Measurements from ENCODE around the gene SELPLG.

SELPLG gene, protein sequence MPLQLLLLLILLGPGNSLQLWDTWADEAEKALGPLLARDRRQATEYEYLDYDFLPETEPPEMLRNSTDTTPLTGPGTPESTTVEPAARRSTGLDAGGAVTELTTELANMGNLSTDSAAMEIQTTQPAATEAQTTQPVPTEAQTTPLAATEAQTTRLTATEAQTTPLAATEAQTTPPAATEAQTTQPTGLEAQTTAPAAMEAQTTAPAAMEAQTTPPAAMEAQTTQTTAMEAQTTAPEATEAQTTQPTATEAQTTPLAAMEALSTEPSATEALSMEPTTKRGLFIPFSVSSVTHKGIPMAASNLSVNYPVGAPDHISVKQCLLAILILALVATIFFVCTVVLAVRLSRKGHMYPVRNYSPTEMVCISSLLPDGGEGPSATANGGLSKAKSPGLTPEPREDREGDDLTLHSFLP

GRCh38 chr12:108633534-108634248 lies at the start of gene SELPLG:
Gene SELPLG, minus strand, starts transcription at chr12:108633894. Its CDS starts 9,587 bp downstream, at chr12:108624307.
- no peak within 1 kb of the TSS for H3K4me3 ChIP-seq (ENCODE audit: low read length)
- no peaks in the 10 kb centered on the region for H3K9me3 ChIP-seq (ENCODE audit: low read length)
- H3K36me3 ChIP-seq (ENCODE audit: insufficient read depth, low read length): no peaks in the 10 kb centered on the region
- no peak within 1 kb of the TSS for H2AFZ ChIP-seq (ENCODE audit: low read depth, low read length)
- no peaks in the 10 kb centered on the region for H3K27me3 ChIP-seq (ENCODE audit: insufficient read depth, low read length)
- peaks cover 48% of the 10 kb centered on the region for H3K4me1 ChIP-seq (ENCODE audit: insufficient read depth, low read length)

- H3K4me3 ChIP-seq (ENCODE audit: low read length): no peak overlapping the region
- no peak overlapping the region for H2AFZ ChIP-seq (ENCODE audit: low read depth, low read length)
Observed at GRCh38 chr12:108681317-108681716, 47.6 kb upstream of the SELPLG start.

GRCh38 chr12:108679106-108679681 lies 45.5 kb upstream of the SELPLG start:
- Histone ChIP-seq H2AFZ (ENCODE audit: low read depth, low read length) (no peak overlapping the region), H3K36me3 (ENCODE audit: insufficient read depth, low read length) (peaks cover 29% of the 10 kb centered on the region), H3K27me3 (ENCODE audit: insufficient read depth, low read length) (no peaks in the 10 kb centered on the region), H3K4me3 (ENCODE audit: low read length) (no peak overlapping the region), H3K9me3 (ENCODE audit: low read length) (no peaks in the 10 kb centered on the region), H3K4me1 (ENCODE audit: insufficient read depth, low read length) (peaks cover under 1% of the 10 kb centered on the region)

More at GRCh38 chr12:108681317-108681716, 47.6 kb upstream of the SELPLG start:
- no peaks in the 10 kb centered on the region for H3K9me3 ChIP-seq (ENCODE audit: low read length)
- peaks cover 16% of the 10 kb centered on the region for H3K36me3 ChIP-seq (ENCODE audit: insufficient read depth, low read length)
- peaks cover 21% of the 10 kb centered on the region for H3K4me1 ChIP-seq (ENCODE audit: insufficient read depth, low read length)
- H3K27me3 ChIP-seq (ENCODE audit: insufficient read depth, low read length): no peaks in the 10 kb centered on the region

DNA sequence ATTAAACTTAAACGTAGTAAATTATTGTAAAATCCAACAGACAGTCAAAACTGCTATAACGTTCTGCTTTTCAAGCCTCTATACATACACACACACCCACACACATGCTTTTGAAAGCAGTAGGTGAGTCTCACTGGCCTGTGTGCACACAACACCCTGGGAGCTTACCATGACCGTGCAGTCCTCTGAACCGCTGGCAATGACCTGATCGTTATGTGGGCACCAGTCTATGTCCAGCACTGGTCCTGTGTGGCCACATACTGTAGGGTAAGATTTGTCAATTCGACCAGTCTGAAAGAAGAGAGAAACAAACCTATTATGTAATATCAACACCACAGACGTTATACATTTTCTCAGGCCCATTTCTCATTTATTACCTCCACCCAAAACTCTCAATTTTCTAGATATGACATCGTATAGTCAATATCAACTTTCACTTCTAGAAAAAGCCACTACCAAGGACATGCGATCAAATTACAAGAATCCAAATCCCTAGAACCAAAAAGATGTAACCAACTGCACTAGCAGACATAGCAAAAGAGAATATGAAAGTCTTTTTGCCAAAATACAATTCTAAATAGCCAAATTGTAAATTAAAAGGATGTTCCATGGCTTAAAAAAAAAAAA lies 44.5 kb upstream of the SELPLG start:
- no peaks in the 10 kb centered on the region for H3K4me1 ChIP-seq (ENCODE audit: insufficient read depth, low read length)
- H3K27me3 ChIP-seq (ENCODE audit: insufficient read depth, low read length): no peaks in the 10 kb centered on the region
- no peak overlapping the region for H2AFZ ChIP-seq (ENCODE audit: low read depth, low read length)
- no peaks in the 10 kb centered on the region for H3K9me3 ChIP-seq (ENCODE audit: low read length)
- peaks cover 36% of the 10 kb centered on the region for H3K36me3 ChIP-seq (ENCODE audit: insufficient read depth, low read length)
- no peak overlapping the region for H3K4me3 ChIP-seq (ENCODE audit: low read length)

GRCh38 chr12:108677381-108677780 lies 43.7 kb upstream of the SELPLG start:
- Histone ChIP-seq H2AFZ (ENCODE audit: low read depth, low read length) (no peak overlapping the region), H3K36me3 (ENCODE audit: insufficient read depth, low read length) (peaks cover 39% of the 10 kb centered on the region), H3K9me3 (ENCODE audit: low read length) (no peaks in the 10 kb centered on the region), H3K4me1 (ENCODE audit: insufficient read depth, low read length) (no peaks in the 10 kb centered on the region), H3K27me3 (ENCODE audit: insufficient read depth, low read length) (no peaks in the 10 kb centered on the region), H3K4me3 (ENCODE audit: low read length) (no peak overlapping the region)

- Histone ChIP-seq H3K36me3 (ENCODE audit: insufficient read depth, low read length) (peaks cover 44% of the 10 kb centered on the region), H3K9me3 (ENCODE audit: low read length) (no peaks in the 10 kb centered on the region), H3K4me3 (ENCODE audit: low read length) (no peak overlapping the region), H3K4me1 (ENCODE audit: insufficient read depth, low read length) (no peaks in the 10 kb centered on the region), H2AFZ (ENCODE audit: low read depth, low read length) (no peak overlapping the region), H3K27me3 (ENCODE audit: insufficient read depth, low read length) (no peaks in the 10 kb centered on the region)
Observed at GRCh38 chr12:108676707-108677106, 43.0 kb upstream of the SELPLG start.

- Histone ChIP-seq H2AFZ (ENCODE audit: low read depth, low read length) (no peak overlapping the region), H3K27me3 (ENCODE audit: insufficient read depth, low read length) (no peaks in the 10 kb centered on the region), H3K36me3 (ENCODE audit: insufficient read depth, low read length) (peaks cover 44% of the 10 kb centered on the region), H3K4me1 (ENCODE audit: insufficient read depth, low read length) (no peaks in the 10 kb centered on the region), H3K9me3 (ENCODE audit: low read length) (no peaks in the 10 kb centered on the region), H3K4me3 (ENCODE audit: low read length) (no peak overlapping the region)
Observed at GRCh38 chr12:108675792-108676191, 42.1 kb upstream of the SELPLG start.

DNA sequence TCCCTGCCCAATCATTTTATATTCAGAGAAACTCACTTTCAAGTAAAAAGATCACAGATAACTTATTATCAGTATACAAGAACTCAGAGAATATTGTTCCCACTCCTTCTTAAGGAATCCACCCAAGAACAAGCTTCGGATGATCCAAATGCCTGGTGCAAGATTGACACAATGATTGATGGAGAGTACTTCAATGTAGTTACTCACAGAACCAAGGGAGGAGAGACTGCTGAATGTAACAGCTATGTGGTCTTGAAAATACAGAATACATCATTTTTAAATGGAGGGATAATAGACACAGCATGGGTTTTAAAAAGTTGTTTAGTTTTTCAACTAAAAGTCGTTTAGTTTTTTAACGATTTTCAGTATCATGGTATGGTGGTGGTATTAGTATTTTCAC lies 38.4 kb upstream of the SELPLG start:
- H3K9me3 ChIP-seq (ENCODE audit: low read length): no peaks in the 10 kb centered on the region
- H3K27me3 ChIP-seq (ENCODE audit: insufficient read depth, low read length): no peaks in the 10 kb centered on the region
- no peak overlapping the region for H2AFZ ChIP-seq (ENCODE audit: low read depth, low read length)
- peaks cover 4% of the 10 kb centered on the region for H3K4me1 ChIP-seq (ENCODE audit: insufficient read depth, low read length)
- no peak overlapping the region for H3K4me3 ChIP-seq (ENCODE audit: low read length)
- peaks cover 31% of the 10 kb centered on the region for H3K36me3 ChIP-seq (ENCODE audit: insufficient read depth, low read length)

DNA sequence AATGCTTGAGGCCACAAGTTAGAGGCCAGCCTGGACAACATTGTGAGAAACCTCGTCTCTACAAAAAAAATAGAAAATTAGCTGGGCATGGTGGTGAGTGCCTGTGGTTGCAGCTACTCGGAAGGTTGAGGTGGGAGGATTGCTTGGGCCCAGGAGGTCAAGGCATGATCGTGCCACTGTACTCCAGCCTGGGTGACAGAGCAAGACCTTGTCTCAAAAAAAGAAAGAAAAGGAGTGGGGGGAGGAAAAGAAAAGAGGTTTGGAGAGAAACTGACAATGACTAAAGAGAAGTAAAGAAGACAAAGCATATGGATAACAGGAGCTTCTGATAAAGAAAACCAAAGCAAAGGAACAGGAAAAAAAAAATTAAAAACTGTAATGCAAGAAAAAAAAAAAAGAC lies 37.4 kb upstream of the SELPLG start:
- H3K36me3 ChIP-seq (ENCODE audit: insufficient read depth, low read length): peaks cover 27% of the 10 kb centered on the region
- H3K27me3 ChIP-seq (ENCODE audit: insufficient read depth, low read length): no peaks in the 10 kb centered on the region
- H3K4me3 ChIP-seq (ENCODE audit: low read length): no peak overlapping the region
- no peaks in the 10 kb centered on the region for H3K9me3 ChIP-seq (ENCODE audit: low read length)
- peaks cover 9% of the 10 kb centered on the region for H3K4me1 ChIP-seq (ENCODE audit: insufficient read depth, low read length)
- no peak overlapping the region for H2AFZ ChIP-seq (ENCODE audit: low read depth, low read length)

DNA sequence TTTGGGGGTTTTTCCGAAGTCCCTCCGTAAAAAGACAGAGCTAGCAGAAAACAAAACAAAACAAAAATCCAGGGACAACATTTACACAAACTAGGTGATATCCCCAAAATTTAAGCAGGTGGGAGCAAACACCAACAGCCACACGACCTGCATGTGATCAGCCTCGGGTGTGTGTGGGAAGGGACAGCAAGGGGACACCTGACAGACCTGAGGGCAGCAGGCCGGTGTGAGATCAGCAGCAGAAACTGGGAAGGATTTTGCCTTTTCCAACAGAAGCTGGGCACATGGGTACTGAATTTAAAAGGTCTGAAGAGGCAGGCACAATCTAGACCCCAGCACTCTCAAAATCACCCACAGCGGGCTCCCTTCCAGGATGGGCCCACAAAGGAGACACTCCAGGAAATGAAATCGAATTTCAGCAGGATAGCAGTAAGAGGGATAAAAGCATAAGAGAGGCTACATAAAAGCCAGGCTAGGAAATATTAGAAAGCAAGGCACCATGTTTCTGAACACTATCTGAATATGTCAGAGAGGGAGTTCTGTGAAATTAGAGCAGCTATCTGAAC lies 36.5 kb upstream of the SELPLG start:
- Histone ChIP-seq H3K4me3 (ENCODE audit: low read length) (no peak overlapping the region), H3K4me1 (ENCODE audit: insufficient read depth, low read length) (peaks cover 17% of the 10 kb centered on the region), H2AFZ (ENCODE audit: low read depth, low read length) (no peak overlapping the region), H3K27me3 (ENCODE audit: insufficient read depth, low read length) (no peaks in the 10 kb centered on the region), H3K9me3 (ENCODE audit: low read length) (no peaks in the 10 kb centered on the region), H3K36me3 (ENCODE audit: insufficient read depth, low read length) (peaks cover 20% of the 10 kb centered on the region)

- H2AFZ ChIP-seq (ENCODE audit: low read depth, low read length): no peak overlapping the region
- H3K27me3 ChIP-seq (ENCODE audit: insufficient read depth, low read length): no peaks in the 10 kb centered on the region
- H3K36me3 ChIP-seq (ENCODE audit: insufficient read depth, low read length): peaks cover 11% of the 10 kb centered on the region
- H3K4me3 ChIP-seq (ENCODE audit: low read length): no peak overlapping the region
- H3K9me3 ChIP-seq (ENCODE audit: low read length): no peaks in the 10 kb centered on the region
- H3K4me1 ChIP-seq (ENCODE audit: insufficient read depth, low read length): peaks cover 28% of the 10 kb centered on the region
Observed at GRCh38 chr12:108668542-108668941, 34.8 kb upstream of the SELPLG start.

- peaks cover 28% of the 10 kb centered on the region for H3K4me1 ChIP-seq (ENCODE audit: insufficient read depth, low read length)
- H3K4me3 ChIP-seq (ENCODE audit: low read length): no peak overlapping the region
- peaks cover 10% of the 10 kb centered on the region for H3K36me3 ChIP-seq (ENCODE audit: insufficient read depth, low read length)
- H3K9me3 ChIP-seq (ENCODE audit: low read length): no peaks in the 10 kb centered on the region
- no peak overlapping the region for H2AFZ ChIP-seq (ENCODE audit: low read depth, low read length)
- no peaks in the 10 kb centered on the region for H3K27me3 ChIP-seq (ENCODE audit: insufficient read depth, low read length)
Observed at GRCh38 chr12:108668063-108668462, 34.4 kb upstream of the SELPLG start.

Data from neuron (in vitro differentiated cells).